CD8-positive, alpha-beta memory T cell (primary cell): Measurements from ENCODE around the gene RPL28. TPM values are rescaled to one million over a fixed set of nuclear protein-coding genes. Genes with fewer than 3 reads are reported as not detected.

Experiments
- CTCF ChIA-PET: fragments of 350-600 bp; sonication (Branson Sonifier 250); formaldehyde crosslinking; loops from one replicate; lab custom pipeline; 2021; ENCODE audit warnings: antibody characterized with exemption; lab: Charles Lee
- POLR2A ChIA-PET: fragments of 350-600 bp; sonication (Branson Sonifier 250); formaldehyde crosslinking; loops from one replicate; lab custom pipeline; 2021; ENCODE audit warnings: antibody characterized with exemption; lab: Charles Lee
- DNase-seq, 5 donors: peaks; one replicate each; pipeline versions ENCODE4 v3.0.0 to v3.0.0-alpha.2; 2020 to 2022; ENCODE audit warnings: mixed read lengths in 1 of 5
- H3K27ac ChIP-seq: one replicate; pipeline ENCODE4 v1.7.0; 2013; ENCODE audit warnings: low read depth, mild to moderate bottlenecking, low read length, moderate library complexity
- H3K27me3 ChIP-seq: 2 replicates; pipeline ENCODE4 v1.7.0; 2013; ENCODE audit warnings: low read length, mild to moderate bottlenecking; ENCODE audit not compliant: insufficient read depth, poor library complexity, severe bottlenecking
- H3K36me3 ChIP-seq: 2 replicates; pipeline ENCODE4 v1.7.0; 2013; ENCODE audit warnings: mild to moderate bottlenecking, low read length, moderate library complexity; ENCODE audit not compliant: insufficient read depth
- H3K4me1 ChIP-seq: 2 replicates; pipeline ENCODE4 v1.7.0; 2013; ENCODE audit warnings: mild to moderate bottlenecking, low read length, moderate library complexity; ENCODE audit not compliant: insufficient read depth
- H3K4me3 ChIP-seq: 2 replicates; pipeline ENCODE4 v1.7.0; 2013; ENCODE audit warnings: mild to moderate bottlenecking, low read length
- H3K9me3 ChIP-seq: 2 replicates; pipeline ENCODE4 v1.7.0; 2013; ENCODE audit warnings: mild to moderate bottlenecking, low read length
- H3K27ac Mint-ChIP-seq, 8 donors: one replicate each; pipeline ENCODE4 v1.8.0; 2020 to 2021; ENCODE audit warnings: mixed read lengths in 8 of 8, mild to moderate bottlenecking in 6 of 8, inconsistent platforms in 3 of 8, moderate library complexity in 3 of 8
- H3K27me3 Mint-ChIP-seq, 2 donors: one replicate each; pipeline ENCODE4 v1.8.0; 2020 to 2021; ENCODE audit warnings: mixed read lengths in 2 of 2, mild to moderate bottlenecking in 1 of 2, moderate library complexity in 1 of 2
- H3K36me3 Mint-ChIP-seq, 3 donors: one replicate each; pipeline ENCODE4 v1.8.0; 2020 to 2021; ENCODE audit warnings: mixed read lengths in 3 of 3, inconsistent platforms in 1 of 3, mild to moderate bottlenecking in 1 of 3
- H3K4me1 Mint-ChIP-seq, 3 donors: one replicate each; pipeline ENCODE4 v1.8.0; 2020 to 2021; ENCODE audit warnings: mixed read lengths in 3 of 3, inconsistent platforms in 1 of 3, mild to moderate bottlenecking in 1 of 3
- H3K4me3 Mint-ChIP-seq, 7 donors: one replicate each; pipeline ENCODE4 v1.8.0; 2020 to 2021; ENCODE audit warnings: mixed read lengths in 7 of 7, mild to moderate bottlenecking in 6 of 7, moderate library complexity in 4 of 7, inconsistent platforms in 2 of 7
- H3K9me3 Mint-ChIP-seq, 5 donors: one replicate each; pipeline ENCODE4 v1.8.0; 2020 to 2022; ENCODE audit warnings: mixed read lengths in 5 of 5, mild to moderate bottlenecking in 3 of 5, moderate library complexity in 2 of 5, inconsistent platforms in 1 of 5
- polyA plus RNA-seq: library from polyadenylated mRNA; unstranded; fragments of 300-500 nt; fragmentation: Illumina TruSeq; gene quantifications from one replicate; pipeline ENCODE4 v1.2.3, GENCODE V29; 2021
- total RNA-seq, 2 experiments: library from RNA; stranded (reverse); gene quantifications; one replicate each; pipeline ENCODE4 v1.2.3, GENCODE V29; 2021

Gene RPL28
- total and polyA plus RNA-seq, 3 experiments from 2014 or later: 615 to 2,381 (median 2,376) TPM

DNA sequence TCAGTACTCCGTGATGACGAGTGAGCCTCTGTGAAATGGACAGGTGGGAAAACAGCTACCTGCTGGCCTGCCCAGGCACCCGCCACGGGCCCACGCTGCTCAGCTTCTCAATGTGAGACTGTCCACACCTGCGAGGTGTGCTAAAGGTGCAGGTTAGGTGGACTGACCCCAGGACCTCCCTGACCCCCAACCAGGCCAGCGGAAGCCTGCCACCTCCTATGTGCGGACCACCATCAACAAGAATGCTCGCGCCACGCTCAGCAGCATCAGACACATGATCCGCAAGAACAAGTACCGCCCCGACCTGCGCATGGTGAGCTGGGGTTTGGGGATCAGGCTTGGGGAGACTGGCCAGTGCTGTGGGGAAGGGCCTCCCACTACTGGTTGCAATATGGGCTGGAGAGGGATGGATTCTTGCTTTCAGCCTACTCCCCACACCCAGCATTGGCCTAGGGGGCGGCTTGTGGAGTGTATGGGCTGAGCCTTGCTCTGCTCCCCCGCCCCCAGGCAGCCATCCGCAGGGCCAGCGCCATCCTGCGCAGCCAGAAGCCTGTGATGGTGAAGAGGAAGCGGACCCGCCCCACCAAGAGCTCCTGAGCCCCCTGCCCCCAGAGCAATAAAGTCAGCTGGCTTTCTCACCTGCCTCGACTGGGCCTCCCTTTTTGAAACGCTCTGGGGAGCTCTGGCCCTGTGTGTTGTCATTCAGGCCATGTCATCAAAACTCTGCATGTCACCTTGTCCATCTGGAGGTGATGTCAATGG lies 2.2 kb downstream of the RPL28 start:
- no peak for DNase-seq
- Histone ChIP-seq H3K27me3 (no peaks in the 10 kb centered on the region), H3K4me3 (peak overlapping the region; percentile 99), H3K27ac (peak overlapping the region; percentile 99), H3K4me1 (peaks cover 54% of the 10 kb centered on the region), H3K9me3 (no peaks in the 10 kb centered on the region), H3K36me3 (peaks cover 28% of the 10 kb centered on the region)
- H3K4me1 Mint-ChIP-seq: peaks cover 52 to 78% (median 65%) of the 10 kb centered on the region in 3 donors
- ChIA-PET CTCF (interaction anchor here (1.2 kb wide), 1 partner anchor 30 kb away, joined by 5 read pairs; no protein-coding TSS in a partner anchor), POLR2A (interaction anchor here (2.1 to 2.6 kb wide), 2 partner anchors 19 kb away, joined by 12 to 14 read pairs; partner anchors contain the start of gene UBE2S)
- no peaks in the 10 kb centered on the region for H3K9me3 Mint-ChIP-seq
- H3K27me3 Mint-ChIP-seq: peaks cover 0 to 10% of the 10 kb centered on the region in 2 donors
- peak overlapping the region; percentile 97 to 100 (median 99) for H3K4me3 Mint-ChIP-seq
- H3K36me3 Mint-ChIP-seq: peaks cover 3 to 70% (median 5%) of the 10 kb centered on the region in 3 donors
- peak overlapping the region; percentile 51 to 100 (median 99) for H3K27ac Mint-ChIP-seq

DNA sequence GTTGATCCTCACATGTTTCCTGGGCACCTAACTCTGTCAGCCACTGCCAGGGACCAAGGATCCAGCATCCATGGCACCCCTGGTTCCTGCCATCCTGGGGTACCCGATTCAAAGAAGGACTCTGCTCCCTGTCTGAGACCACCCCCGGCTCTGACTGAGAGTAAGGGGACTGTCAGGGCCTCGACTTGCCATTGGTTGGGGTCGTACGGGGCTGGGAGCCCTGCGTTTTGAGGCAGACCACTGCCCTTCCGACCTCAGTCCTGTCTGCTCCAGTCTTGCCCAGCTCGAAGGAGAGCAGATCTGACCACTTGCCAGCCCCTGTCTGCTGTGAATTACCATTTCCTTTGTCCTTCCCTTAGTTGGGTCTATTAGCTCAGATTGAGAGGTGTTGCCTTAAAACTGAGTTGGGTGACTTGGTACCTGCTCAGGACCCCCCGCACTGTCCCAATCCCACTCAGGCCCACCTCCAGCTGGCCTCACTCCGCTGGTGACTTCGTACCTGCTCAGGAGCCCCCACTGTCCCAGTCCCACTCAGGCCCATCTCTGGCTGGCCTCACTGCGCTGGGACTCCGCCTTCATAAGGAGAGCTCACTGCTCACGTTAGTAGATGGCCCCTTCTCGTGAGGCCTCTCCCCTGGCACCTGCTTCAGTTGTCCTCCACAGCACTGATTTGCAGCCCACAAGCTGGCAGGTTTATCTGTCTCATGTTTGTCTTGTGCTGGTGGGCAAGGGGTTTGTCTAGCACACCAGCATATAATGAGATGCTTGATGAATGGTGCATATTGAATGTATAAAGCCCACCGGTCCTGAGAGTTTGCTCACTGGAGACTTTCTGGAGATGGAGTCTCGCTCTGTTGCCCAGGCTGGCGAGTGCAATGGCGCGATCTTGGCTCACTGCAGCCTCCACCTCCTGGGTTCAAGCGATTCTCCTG lies 3.9 kb downstream of the RPL28 start:
- no peaks in the 10 kb centered on the region for H3K9me3 ChIP-seq
- ChIA-PET CTCF (interaction anchor here (1.0 to 1.7 kb wide), 7 partner anchors 11 to 248 kb away, joined by 3 to 5 read pairs (median 4); partner anchors contain the start of gene HSPBP1), POLR2A (interaction anchor here (0.6 to 2.1 kb wide), 2 partner anchors 16 to 17 kb away, joined by 11 to 12 read pairs; partner anchors contain the start of gene UBE2S)
- H3K4me3 ChIP-seq: no peak overlapping the region
- H3K36me3 ChIP-seq: peaks cover 28% of the 10 kb centered on the region
- no peaks in the 10 kb centered on the region for H3K27me3 ChIP-seq
- peak overlapping the region; percentile 33 to 99 (median 62) for H3K27ac Mint-ChIP-seq
- H3K9me3 Mint-ChIP-seq: no peaks in the 10 kb centered on the region
- DNase-seq: no peak
- peaks cover 44% of the 10 kb centered on the region for H3K4me1 ChIP-seq
- H3K4me3 Mint-ChIP-seq: peak overlapping the region in 5 of 7 donors; percentile 11 to 98 (median 34)
- peaks cover 49 to 67% (median 56%) of the 10 kb centered on the region in 3 donors for H3K4me1 Mint-ChIP-seq
- peaks cover 3 to 73% (median 5%) of the 10 kb centered on the region in 3 donors for H3K36me3 Mint-ChIP-seq
- peaks cover 0 to 10% of the 10 kb centered on the region in 2 donors for H3K27me3 Mint-ChIP-seq
- no peak overlapping the region for H3K27ac ChIP-seq

DNA sequence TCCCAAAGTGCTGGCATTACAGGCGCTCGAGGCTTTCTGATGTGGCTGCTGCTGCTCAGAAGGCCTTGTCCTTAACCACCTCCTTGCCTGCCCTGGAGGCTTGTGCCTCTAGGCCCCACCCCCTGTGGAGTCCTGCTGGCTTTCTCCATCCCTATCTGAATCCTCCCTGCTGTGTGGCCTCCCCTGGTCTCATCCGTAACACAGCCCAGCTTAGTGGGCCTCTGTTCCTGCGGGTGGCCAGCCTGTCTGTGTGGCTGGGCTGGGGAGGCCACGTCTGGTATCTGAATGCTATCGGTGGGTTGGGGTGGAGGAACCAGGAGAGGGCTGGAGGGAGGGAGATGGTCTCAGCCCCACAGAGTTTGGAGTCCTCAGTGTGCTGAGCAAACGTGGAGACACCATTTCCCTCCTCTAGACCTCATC lies 4.7 kb downstream of the RPL28 start:
- ChIA-PET POLR2A (interaction anchor here (1.8 to 2.1 kb wide), 2 partner anchors 16 to 17 kb away, joined by 10 to 12 read pairs; partner anchors contain the start of gene UBE2S), CTCF (interaction anchor here (1.0 to 1.7 kb wide), 6 partner anchors 10 to 249 kb away, joined by 3 to 5 read pairs (median 4); partner anchors contain the start of gene HSPBP1)

DNA sequence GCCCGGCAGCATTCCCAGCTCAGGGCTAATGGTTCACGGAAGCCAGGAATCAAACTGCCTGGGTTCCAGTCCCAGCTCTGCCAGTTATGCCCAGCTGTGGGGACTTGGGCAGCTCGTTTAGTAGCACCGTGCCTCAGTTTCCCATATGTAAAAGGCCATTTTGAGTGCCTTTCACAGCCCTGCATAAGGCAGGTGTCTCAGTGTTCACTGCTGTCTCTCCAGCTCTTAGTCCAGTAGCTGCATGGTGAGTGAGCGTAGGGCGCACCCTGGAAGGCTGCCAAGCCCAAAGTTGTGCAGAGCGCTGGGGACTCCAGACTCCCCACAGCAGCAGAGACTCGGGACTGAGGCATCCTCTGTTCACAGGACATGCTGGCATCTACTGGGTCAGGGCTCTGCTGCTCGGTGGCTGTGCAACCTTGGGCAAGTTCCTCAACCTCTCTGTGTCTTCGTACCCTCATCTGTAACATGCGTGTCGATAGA lies 5.5 kb downstream of the RPL28 start:
- Mint-ChIP-seq H3K27me3 (peaks cover 0 to 3% of the 10 kb centered on the region in 2 donors), H3K36me3 (peaks cover 0 to 64% (median 4%) of the 10 kb centered on the region in 3 donors), H3K27ac (peak overlapping the region in 3 of 8 donors; percentile 22 to 99 (median 37)), H3K4me3 (peak overlapping the region in 1 of 7 donors; percentile 89), H3K9me3 (no peaks in the 10 kb centered on the region), H3K4me1 (peaks cover 42 to 57% (median 48%) of the 10 kb centered on the region in 3 donors)
- H3K36me3 ChIP-seq: peaks cover 28% of the 10 kb centered on the region
- no peaks in the 10 kb centered on the region for H3K9me3 ChIP-seq
- peaks cover 39% of the 10 kb centered on the region for H3K4me1 ChIP-seq
- POLR2A ChIA-PET: interaction anchor here (1.0 to 1.8 kb wide), 2 partner anchors 9 to 16 kb away, joined by 3 to 10 read pairs; partner anchors contain the start of gene UBE2S
- no peak overlapping the region for H3K4me3 ChIP-seq
- CTCF ChIA-PET: interaction anchor here (1.0 to 1.7 kb wide), 2 partner anchors 9 to 90 kb away, joined by 3 to 4 read pairs; no protein-coding TSS in a partner anchor
- H3K27ac ChIP-seq: no peak overlapping the region
- no peaks in the 10 kb centered on the region for H3K27me3 ChIP-seq
- no peak for DNase-seq

More for the DNA sequence above, 4.7 kb downstream of the RPL28 start:
- Mint-ChIP-seq H3K27me3 (peaks cover 0 to 7% of the 10 kb centered on the region in 2 donors), H3K4me3 (peak overlapping the region in 2 of 7 donors; percentile 9 to 89), H3K9me3 (no peaks in the 10 kb centered on the region), H3K36me3 (peaks cover 3 to 71% (median 5%) of the 10 kb centered on the region in 3 donors), H3K4me1 (peaks cover 42 to 61% (median 52%) of the 10 kb centered on the region in 3 donors), H3K27ac (peak overlapping the region in 7 of 8 donors; percentile 17 to 99 (median 49))
- Histone ChIP-seq H3K4me3 (no peak overlapping the region), H3K36me3 (peaks cover 28% of the 10 kb centered on the region), H3K27me3 (no peaks in the 10 kb centered on the region), H3K27ac (no peak overlapping the region), H3K9me3 (no peaks in the 10 kb centered on the region), H3K4me1 (peaks cover 39% of the 10 kb centered on the region)
- DNase-seq: no peak

DNA sequence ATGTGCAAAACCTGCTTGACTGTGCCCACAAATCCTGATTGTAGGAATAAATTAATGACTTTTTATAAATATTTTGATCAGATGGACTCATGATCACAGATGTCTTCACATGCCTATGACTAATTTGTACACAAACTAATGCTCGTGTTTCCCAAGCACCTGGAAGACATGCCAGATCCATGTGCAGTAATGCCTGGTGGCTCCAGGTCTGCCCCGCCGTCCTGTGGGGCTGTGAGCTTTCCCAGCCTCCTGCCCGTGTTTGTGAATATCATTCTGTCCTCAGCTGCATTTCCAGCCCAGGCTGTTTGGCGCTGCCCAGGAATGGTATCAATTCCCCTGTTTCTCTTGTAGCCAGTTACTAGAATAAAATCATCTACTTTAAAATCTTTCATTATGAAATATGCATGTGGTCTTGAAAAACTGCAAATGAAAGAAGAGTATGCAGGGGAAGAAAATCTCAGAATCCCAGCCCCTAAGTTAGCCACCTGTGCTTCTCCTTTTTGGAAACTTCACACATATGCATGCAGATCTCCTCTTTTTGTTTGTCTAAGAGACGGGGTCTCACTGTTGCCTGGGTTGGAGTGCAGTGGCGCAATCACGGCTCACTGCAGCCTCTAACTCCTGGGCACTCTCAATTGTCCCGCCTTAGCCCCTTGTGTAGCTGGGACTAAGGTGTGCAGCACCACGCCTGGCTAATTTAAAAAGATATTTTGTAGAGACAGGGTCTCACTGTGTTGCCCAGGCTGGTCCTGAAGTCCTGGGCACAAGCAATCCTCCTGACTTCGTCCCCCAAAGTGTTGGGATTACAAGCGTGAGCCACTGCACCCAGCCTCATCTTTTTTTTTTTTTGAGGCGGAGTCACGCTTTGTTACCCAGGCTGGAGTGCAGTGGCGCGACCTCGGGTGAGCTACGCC lies 6.2 kb downstream of the RPL28 start:
- no peak overlapping the region for H3K27ac ChIP-seq
- no peaks in the 10 kb centered on the region for H3K27me3 ChIP-seq
- H3K9me3 ChIP-seq: no peaks in the 10 kb centered on the region
- no peaks in the 10 kb centered on the region for H3K9me3 Mint-ChIP-seq
- peak overlapping the region in 1 of 7 donors; percentile 40 for H3K4me3 Mint-ChIP-seq
- peak overlapping the region in 1 of 8 donors; percentile 99 for H3K27ac Mint-ChIP-seq
- H3K4me1 Mint-ChIP-seq: peaks cover 35 to 50% (median 41%) of the 10 kb centered on the region in 3 donors
- H3K4me1 ChIP-seq: peaks cover 33% of the 10 kb centered on the region
- peaks cover 0 to 56% (median 0%) of the 10 kb centered on the region in 3 donors for H3K36me3 Mint-ChIP-seq
- POLR2A ChIA-PET: interaction anchor here (1.0 to 1.8 kb wide), 2 partner anchors 8 to 15 kb away, joined by 3 to 10 read pairs; partner anchors contain the start of gene UBE2S
- H3K4me3 ChIP-seq: no peak overlapping the region
- H3K36me3 ChIP-seq: peaks cover 22% of the 10 kb centered on the region
- CTCF ChIA-PET: interaction anchor here (1.7 kb wide), 1 partner anchor 90 kb away, joined by 4 read pairs; no protein-coding TSS in a partner anchor
- H3K27me3 Mint-ChIP-seq: peaks cover 0 to 3% of the 10 kb centered on the region in 2 donors
- DNase-seq: no peak

DNA sequence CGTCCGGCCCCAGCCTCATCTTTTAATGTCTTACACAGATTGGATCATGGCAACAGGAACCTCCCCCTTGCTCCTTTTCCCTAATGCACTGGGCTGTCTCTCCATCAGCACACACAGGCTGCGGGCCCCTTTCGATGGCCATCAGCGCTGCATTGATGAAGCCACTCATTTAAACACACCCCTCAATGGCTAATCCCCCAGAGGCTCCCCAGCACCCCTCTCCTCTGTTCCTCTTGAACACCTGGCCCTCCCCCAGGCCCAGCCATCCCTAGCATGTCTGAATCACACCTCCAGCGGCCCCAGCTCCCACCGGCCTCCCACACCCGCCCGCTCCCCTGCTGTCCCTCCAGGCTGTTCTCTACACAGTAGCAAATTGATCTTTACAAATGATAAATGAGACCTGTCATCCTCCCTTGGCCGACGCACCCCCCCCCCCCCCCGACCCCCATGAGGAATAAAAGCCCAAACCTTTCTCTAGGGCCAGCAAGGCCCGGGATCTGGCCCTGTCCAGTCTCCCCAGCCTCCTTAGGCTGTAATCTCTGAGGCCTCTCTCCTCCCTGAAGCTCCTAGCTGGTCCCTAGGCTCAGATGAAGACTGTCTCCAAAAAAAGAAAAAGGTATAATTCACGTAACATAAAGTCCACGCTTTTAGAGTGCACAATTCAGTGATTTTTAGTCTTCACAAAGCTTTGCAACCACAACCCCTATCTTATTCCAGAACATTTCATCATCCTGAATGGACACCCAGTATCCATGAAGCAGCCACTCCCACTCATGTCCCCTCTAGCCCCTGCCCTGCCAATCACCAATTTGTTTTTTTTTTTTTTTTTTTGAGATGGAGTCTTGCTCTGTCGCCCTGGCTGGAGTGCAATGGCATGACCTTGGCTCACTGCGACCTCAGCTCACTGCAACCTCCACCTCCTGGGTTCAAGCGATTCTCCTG lies 7.4 kb downstream of the RPL28 start:
- POLR2A ChIA-PET: no interaction called here
- Histone ChIP-seq H3K4me3 (no peak overlapping the region), H3K27me3 (no peaks in the 10 kb centered on the region), H3K27ac (no peak overlapping the region), H3K9me3 (no peaks in the 10 kb centered on the region), H3K36me3 (peaks cover 10% of the 10 kb centered on the region), H3K4me1 (peaks cover 21% of the 10 kb centered on the region)
- H3K9me3 Mint-ChIP-seq: no peaks in the 10 kb centered on the region
- H3K36me3 Mint-ChIP-seq: peaks cover 0 to 45% (median 0%) of the 10 kb centered on the region in 3 donors
- H3K4me1 Mint-ChIP-seq: peaks cover 26 to 44% (median 33%) of the 10 kb centered on the region in 3 donors
- no peak for DNase-seq
- CTCF ChIA-PET: interaction anchor here (1.4 to 1.6 kb wide), 2 partner anchors 9 to 10 kb away, joined by 3 to 4 read pairs; partner anchors contain the start of gene TMEM238
- H3K27me3 Mint-ChIP-seq: peaks cover 0 to 3% of the 10 kb centered on the region in 2 donors
- no peak overlapping the region for H3K4me3 Mint-ChIP-seq
- H3K27ac Mint-ChIP-seq: peak overlapping the region in 1 of 8 donors; percentile 58
